ENCODE data around the gene NRL.

- no peak for TF ChIP-seq CTCF (optimal IDR thresholded peaks at IDR 0.05 in 1 of 3, IDR thresholded peaks at IDR 0.05 in 1 of 3, conservative IDR thresholded peaks at IDR 0.05 in 1 of 3; ENCODE audit: extremely low read depth in 1 of 3, insufficient read depth in 2 of 3, low read length in 3 of 3)
- TF ChIP-seq EZH2 (IDR thresholded peaks at IDR 0.05; ENCODE audit: low read length) = no peak
Observed at GRCh38 chr14:24080142-24080530, 34.6 kb downstream of the NRL start.

Measured in keratinocyte (primary cell).